Stimulated activated naive B cell treated with anti-CD40 and anti-IgM and Interleukin-4, amounts not matched to agents 10 μg/mL and 1 μg/mL and 100 μg/mL, for 72 hours (primary cell): Measurements from ENCODE around the gene ABHD6.
"Not testable (repeated sequence)": the region's sequence is repeated elsewhere in the genome, so short reads cannot be mapped to it uniquely, and the experiment has no call there.

ENCODE experiments used
- ATAC-seq, 2 donors: fragments of 150-1000 bp; cut with Tn5 transposase; replicated peaks; 2 replicates each; pipeline ENCODE4 v1.10.0; 2021; ENCODE audit warnings: moderate library complexity in 1 of 2
- DNase-seq: peaks from one replicate; pipeline ENCODE4 v3.0.0; 2021
- H3K27ac Mint-ChIP-seq: one replicate; pipeline ENCODE4 v1.8.0; 2022; ENCODE audit warnings: mild to moderate bottlenecking, mixed read lengths
- H3K27me3 Mint-ChIP-seq, 2 donors: one replicate each; pipeline ENCODE4 v1.8.0; 2022; ENCODE audit warnings: mixed read lengths in 2 of 2
- H3K36me3 Mint-ChIP-seq, 2 donors: one replicate each; pipeline ENCODE4 v1.8.0; 2022; ENCODE audit warnings: mixed read lengths in 2 of 2, mild to moderate bottlenecking in 1 of 2
- H3K4me1 Mint-ChIP-seq, 2 donors: one replicate each; pipeline ENCODE4 v1.8.0; 2022; ENCODE audit warnings: mixed read lengths in 2 of 2, mild to moderate bottlenecking in 1 of 2
- H3K4me3 Mint-ChIP-seq, 2 donors: one replicate each; pipeline ENCODE4 v1.8.0; 2022; ENCODE audit warnings: mild to moderate bottlenecking in 2 of 2, mixed read lengths in 2 of 2, moderate library complexity in 1 of 2
- H3K9me3 Mint-ChIP-seq, 2 donors: one replicate each; pipeline ENCODE4 v1.8.0; 2022; ENCODE audit warnings: mixed read lengths in 2 of 2, mild to moderate bottlenecking in 1 of 2

ABHD6 gene

DNA sequence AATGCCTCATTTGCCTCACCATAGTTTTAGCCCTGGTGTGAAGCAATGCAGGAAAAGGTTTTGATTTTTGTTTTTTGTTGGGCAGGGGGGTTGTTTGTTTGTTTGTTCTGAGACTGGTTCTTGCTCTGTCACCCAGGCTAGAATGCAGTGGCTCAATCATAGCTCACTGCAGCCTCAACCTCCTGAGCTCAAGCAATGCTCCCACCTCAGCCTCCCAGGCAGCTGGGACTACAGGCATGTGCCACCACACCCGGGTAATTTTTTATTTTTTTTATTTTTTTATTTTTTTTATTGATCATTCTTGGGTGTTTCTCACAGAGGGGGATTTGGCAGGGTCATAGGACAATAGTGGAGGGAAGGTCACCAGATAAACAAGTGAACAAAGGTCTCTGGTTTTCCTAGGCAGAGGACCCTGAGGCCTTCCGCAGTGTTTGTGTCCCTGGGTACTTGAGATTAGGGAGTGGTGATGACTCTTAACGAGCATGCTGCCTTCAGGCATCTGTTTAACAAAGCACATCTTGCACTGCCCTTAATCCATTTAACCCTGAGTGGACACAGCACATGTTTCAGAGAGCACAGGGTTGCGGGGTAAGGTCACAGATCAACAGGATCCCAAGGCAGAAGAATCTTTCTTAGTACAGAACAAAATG lies 51.5 kb downstream of the ABHD6 start:
- H3K9me3 Mint-ChIP-seq, H3K4me1 Mint-ChIP-seq, H3K4me3 Mint-ChIP-seq, ATAC-seq, DNase-seq, H3K27me3 Mint-ChIP-seq, H3K27ac Mint-ChIP-seq: not testable (repeated sequence)
- H3K36me3 Mint-ChIP-seq = peaks cover 45 to 69% of the 10 kb centered on the region in 2 donors

DNA sequence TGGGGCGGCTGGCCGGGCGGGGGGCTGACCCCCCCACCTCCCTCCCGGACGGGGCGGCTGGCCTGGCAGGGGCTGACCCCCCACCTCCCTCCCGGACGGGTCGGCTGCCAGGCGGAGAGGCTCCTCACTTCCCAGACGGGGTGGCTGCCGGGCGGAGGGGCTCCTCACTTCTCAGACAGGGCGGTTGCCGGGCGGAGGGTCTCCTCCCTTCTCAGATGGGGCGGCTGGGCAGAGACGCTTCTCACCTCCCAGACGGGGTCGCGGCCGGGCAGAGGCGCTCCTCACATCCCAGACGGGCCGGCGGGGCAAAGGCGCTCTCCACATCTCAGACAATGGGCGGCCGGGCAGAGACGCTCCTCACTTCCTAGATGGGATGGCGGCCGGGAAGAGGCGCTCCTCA lies 52.9 kb downstream of the ABHD6 start:
- H3K27me3 Mint-ChIP-seq = not testable (repeated sequence)

DNA sequence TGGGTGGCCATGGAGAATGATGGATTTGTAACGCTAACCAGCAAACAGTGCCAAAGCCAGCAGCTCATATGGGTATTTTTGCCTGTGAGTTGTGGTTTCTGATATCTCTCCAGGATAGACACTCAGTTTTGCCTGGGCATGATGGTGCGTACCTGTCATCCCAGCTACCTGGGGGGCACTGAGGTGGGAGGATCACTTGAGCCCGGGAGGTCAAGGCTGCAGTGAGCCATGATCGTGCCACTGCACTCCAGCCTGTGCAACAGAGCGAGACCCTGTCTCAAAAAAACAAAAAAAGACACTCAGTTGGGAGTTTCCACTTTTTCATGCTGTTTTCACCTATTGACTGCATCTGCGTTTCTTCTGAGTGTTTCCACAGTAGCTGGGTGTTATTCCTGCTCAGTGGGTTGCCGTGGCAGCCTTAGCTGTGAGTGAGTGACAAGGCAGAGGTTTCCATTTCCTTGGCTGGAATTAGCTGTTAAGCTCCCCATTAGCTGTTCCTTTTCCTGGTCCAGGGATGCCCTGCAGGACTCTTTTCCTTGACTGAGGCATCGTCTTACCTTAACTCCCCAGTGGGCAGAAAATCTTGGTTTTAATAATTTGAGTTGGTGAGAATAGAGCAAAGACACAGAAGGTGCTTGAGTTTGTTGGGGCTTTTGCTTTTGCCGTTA lies 54.2 kb downstream of the ABHD6 start:
- DNase-seq (no peak), ATAC-seq (peak in 1 of 2 donors; percentile 16)
- H3K27ac Mint-ChIP-seq = peak overlapping the region; percentile 31
- H3K27me3 Mint-ChIP-seq = no peaks in the 10 kb centered on the region
- peaks cover 30 to 65% of the 10 kb centered on the region in 2 donors for H3K36me3 Mint-ChIP-seq
- H3K9me3 Mint-ChIP-seq = peaks cover 0 to 4% of the 10 kb centered on the region in 2 donors
- no peak overlapping the region for H3K4me3 Mint-ChIP-seq
- H3K4me1 Mint-ChIP-seq = no peaks in the 10 kb centered on the region

More for the DNA sequence above, 52.9 kb downstream of the ABHD6 start:
- peaks cover 36 to 65% of the 10 kb centered on the region in 2 donors for H3K36me3 Mint-ChIP-seq
- not testable (repeated sequence) for H3K27ac Mint-ChIP-seq, H3K9me3 Mint-ChIP-seq, H3K4me3 Mint-ChIP-seq, ATAC-seq, H3K4me1 Mint-ChIP-seq, DNase-seq

DNA sequence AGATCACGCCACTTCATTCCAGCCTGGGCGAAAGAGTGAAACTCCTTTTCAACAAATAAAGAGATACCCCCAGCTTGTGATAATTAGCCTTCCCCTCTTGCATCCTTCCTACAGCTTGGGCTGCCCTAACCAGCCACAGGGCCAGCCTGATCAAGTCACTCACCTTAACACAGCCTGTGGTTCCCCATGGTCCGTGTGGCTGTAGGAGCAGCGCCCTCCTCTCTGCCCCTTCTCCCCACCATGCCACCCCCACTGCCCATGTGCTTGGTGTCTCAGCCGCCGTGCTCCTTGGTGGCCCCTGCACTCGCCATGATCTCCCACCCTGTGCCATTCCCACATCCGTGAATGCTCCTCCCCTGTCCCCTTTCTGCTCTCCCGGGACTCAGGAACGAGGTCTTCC lies 55.3 kb downstream of the ABHD6 start:
- Mint-ChIP-seq H3K4me1 (no peaks in the 10 kb centered on the region), H3K4me3 (no peak overlapping the region), H3K27me3 (no peaks in the 10 kb centered on the region), H3K9me3 (peaks cover 0 to 4% of the 10 kb centered on the region in 2 donors), H3K27ac (peak overlapping the region; percentile 73), H3K36me3 (peaks cover 26 to 60% of the 10 kb centered on the region in 2 donors)
- ATAC-seq = no peak
- DNase-seq = no peak

DNA sequence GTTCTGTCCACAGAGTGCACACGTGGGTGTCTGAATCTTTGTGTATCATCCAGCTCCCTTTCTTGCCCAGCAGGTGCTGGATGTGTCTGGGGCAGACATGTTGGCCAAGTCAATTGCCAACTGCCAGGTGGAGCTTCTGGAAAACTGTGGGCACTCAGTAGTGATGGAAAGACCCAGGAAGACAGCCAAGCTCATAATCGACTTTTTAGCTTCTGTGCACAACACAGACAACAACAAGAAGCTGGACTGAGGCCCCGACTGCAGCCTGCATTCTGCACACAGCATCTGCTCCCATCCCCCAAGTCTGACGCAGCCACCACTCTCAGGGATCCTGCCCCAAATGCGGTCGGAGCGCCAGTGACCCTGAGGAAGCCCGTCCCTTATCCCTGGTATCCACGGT lies 55.9 kb downstream of the ABHD6 start:
- H3K27ac Mint-ChIP-seq = no peak overlapping the region
- peaks cover 0 to 4% of the 10 kb centered on the region in 2 donors for H3K9me3 Mint-ChIP-seq
- ATAC-seq (no peak), DNase-seq (no peak)
- H3K4me1 Mint-ChIP-seq = no peaks in the 10 kb centered on the region
- H3K27me3 Mint-ChIP-seq = no peaks in the 10 kb centered on the region
- no peak overlapping the region for H3K4me3 Mint-ChIP-seq
- peaks cover 21 to 53% of the 10 kb centered on the region in 2 donors for H3K36me3 Mint-ChIP-seq

DNA sequence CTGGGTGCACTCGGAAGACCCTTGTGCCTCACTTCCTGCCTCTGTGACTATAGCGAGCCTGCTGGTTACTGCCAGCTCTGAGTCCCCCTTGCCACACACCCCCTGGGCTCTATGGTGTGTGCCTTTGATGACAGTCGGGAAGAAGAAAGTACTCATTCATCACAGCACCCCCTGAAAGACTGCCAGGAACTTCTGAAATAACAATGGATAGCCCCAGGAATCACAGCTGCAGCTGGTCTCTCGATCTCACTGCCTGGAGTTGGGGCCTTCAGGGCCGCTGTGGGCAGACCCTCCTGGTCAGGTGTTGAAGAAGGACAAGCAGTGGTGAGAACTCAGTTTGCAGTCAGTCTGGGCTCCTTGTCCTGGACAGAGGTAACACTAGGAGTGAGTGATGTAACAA lies 58.7 kb downstream of the ABHD6 start:
- ATAC-seq = no peak
- DNase-seq = no peak
- no peak overlapping the region for H3K4me3 Mint-ChIP-seq
- H3K9me3 Mint-ChIP-seq = peaks cover 0 to 4% of the 10 kb centered on the region in 2 donors
- H3K27me3 Mint-ChIP-seq = peaks cover 0 to 5% of the 10 kb centered on the region in 2 donors
- no peak overlapping the region for H3K27ac Mint-ChIP-seq
- H3K36me3 Mint-ChIP-seq = peaks cover 17 to 42% of the 10 kb centered on the region in 2 donors
- H3K4me1 Mint-ChIP-seq = no peaks in the 10 kb centered on the region

DNA sequence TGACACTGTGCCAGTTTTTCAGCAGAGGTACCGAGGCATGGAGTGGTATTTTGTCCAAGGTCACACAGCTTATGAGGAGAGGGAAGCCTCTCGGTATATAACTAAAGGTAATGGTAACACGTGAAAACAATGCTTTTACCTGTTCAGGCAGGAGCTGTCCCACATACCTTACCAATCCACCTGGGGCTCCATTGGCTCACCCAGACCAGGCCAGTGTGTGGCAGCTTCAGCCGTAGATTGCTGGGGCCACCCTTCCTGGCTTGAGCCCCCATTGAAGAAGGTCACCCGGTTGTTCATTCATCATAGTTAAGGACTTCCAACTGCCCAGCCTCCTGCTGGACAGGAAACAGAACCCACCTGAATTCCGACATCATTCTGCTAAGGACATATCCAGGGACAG lies 59.3 kb downstream of the ABHD6 start:
- no peak for DNase-seq
- Mint-ChIP-seq H3K36me3 (peaks cover 14 to 39% of the 10 kb centered on the region in 2 donors), H3K9me3 (peaks cover 2 to 4% of the 10 kb centered on the region in 2 donors), H3K27me3 (peaks cover 0 to 8% of the 10 kb centered on the region in 2 donors), H3K4me1 (no peaks in the 10 kb centered on the region), H3K4me3 (no peak overlapping the region), H3K27ac (no peak overlapping the region)
- no peak for ATAC-seq

DNA sequence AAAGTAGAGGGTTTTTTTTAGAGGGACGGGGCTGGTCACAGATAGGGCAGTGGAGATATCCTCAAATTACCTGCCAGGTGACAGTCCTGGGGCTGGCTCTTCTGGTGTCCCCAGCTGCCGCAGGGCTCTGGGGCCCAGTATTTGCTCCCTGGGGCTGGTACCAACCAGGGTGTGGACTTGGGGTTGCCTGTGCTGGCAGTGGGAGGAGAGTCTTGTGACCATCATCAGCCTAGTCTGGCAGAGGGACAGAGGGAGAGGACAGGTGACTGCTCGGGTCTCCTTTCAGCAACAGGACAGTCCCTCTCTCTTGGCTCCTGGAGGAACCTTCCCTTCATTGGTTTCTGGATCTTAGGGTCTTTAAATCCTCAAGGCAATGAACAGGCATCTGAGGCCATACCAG lies 60.6 kb downstream of the ABHD6 start:
- no peak for DNase-seq
- Mint-ChIP-seq H3K27me3 (peaks cover 0 to 8% of the 10 kb centered on the region in 2 donors), H3K27ac (peak overlapping the region; percentile 69), H3K9me3 (peaks cover 2 to 4% of the 10 kb centered on the region in 2 donors), H3K36me3 (peaks cover 7 to 29% of the 10 kb centered on the region in 2 donors), H3K4me1 (no peaks in the 10 kb centered on the region), H3K4me3 (no peak overlapping the region)
- no peak for ATAC-seq

DNA sequence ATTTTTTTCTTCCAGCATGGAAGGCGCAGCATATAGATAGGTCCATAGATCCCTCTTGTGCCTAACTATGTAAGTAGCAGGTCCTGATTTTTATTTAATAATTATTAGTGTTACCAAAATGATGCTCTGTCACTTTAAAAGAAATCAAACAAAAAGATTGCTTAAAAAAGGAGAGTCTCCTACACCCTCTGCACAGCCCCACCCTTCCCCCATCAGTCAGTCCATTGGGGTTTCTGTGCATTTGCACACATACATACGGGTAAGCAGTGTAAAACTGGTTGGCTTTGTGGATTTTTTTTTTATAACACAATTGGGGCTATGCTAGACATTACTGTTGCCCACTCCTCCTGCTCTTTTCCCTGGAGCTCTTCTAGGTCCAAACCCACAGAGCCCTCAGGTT lies 61.5 kb downstream of the ABHD6 start:
- Mint-ChIP-seq H3K4me1 (no peaks in the 10 kb centered on the region), H3K9me3 (peaks cover 2 to 4% of the 10 kb centered on the region in 2 donors), H3K36me3 (peaks cover 5 to 20% of the 10 kb centered on the region in 2 donors), H3K27ac (no peak overlapping the region), H3K27me3 (peaks cover 0 to 8% of the 10 kb centered on the region in 2 donors), H3K4me3 (no peak overlapping the region)
- DNase-seq (no peak), ATAC-seq (no peak)

DNA sequence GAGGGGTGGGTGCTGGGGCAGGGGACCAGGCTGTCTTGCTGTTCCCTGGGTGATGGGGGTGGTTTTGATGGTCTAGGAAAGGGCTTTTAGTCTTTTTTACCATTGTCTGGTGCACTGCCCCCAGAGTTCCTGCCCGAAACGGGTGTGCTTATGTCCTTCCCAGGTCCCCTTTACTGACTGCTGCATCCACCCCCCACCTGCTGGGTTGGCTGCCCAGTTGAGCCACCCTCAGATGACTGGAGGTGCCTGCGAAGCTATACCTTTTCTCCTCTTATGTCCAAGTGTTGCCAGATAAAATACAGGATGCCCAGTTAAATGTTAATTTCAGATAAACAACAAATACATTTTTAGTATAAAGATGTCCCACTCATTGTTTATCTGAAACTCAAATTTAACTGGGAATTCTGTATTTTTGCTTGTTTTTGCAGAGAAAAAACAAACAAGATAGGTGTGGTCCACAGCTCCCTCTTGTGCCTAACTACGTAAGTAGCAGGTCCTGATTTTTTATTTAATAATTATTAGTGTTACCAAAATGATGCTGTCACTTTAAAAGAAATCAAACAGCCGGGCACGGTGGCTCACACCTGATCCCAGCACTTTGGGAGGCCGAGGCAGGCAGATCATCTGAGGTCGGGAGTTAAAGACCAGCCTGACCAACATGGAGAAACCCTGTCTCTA lies 62.4 kb downstream of the ABHD6 start:
- ATAC-seq = no peak
- H3K27me3 Mint-ChIP-seq = peaks cover 0 to 8% of the 10 kb centered on the region in 2 donors

DNA sequence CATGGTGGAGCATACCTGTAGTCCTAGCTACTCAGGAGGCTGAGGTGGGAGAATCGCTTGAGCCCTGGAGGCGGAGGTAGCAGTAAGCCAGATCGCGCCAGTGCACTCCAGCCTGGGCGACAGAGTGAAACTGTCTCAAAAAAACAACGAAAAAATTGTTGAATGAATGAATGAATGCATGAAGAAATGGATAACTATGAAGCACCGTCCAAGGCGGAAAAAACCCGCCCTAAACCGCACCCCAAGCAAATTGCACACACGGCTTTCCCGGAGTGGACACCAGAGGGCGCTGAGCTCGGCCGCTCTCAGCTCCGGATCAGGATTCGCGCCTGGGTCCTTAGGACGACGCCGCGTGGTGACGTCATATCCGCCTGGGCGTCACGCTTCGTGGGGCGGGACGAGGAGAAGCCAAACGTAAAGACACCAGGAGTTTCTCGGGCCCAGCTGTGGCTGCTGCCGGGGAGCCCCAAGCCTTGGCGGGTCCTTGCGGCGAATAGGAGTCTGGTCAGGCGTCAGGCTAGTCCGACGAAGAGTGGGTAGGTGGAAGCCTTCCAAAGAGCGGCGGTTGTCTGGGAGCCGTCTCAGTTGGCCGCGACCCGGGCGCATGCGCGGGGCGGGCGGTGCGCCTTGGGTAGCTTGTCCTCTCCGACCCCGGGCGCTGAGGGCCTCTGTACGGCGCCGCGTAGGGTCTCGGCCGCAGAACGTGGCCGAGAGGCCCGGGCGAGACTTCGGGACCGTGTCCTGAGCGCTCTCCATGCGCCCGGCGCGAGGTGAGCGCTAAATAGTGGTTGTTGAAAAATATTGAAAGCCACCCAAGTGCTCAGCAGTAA lies 68.5 kb downstream of the ABHD6 start, which contains the start of the genes HTD2 and RPP14:
TSS of gene HTD2 (plus strand) at position 639 of the 830 bp plus-strand sequence. CDS start 11,094 bp downstream, outside the sequence.
TSS of gene RPP14 (plus strand) at position 364 of the 830 bp plus-strand sequence. CDS start 4,085 bp downstream, outside the sequence.
- Mint-ChIP-seq H3K9me3 (peaks cover 0 to 2% of the 10 kb centered on the region in 2 donors), H3K4me1 (peaks cover 18 to 35% of the 10 kb centered on the region in 2 donors), H3K27me3 (peaks cover 0 to 5% of the 10 kb centered on the region in 2 donors), H3K4me3 (peak within 1 kb of the TSS; percentile 98), H3K27ac (peak within 1 kb of the TSS; percentile 100), H3K36me3 (peaks cover 16 to 29% of the 10 kb centered on the region in 2 donors)
- DNase-seq = peak; percentile 96
- peak; percentile 91 to 93 for ATAC-seq

More for the DNA sequence above, 62.4 kb downstream of the ABHD6 start:
- Mint-ChIP-seq H3K4me1 (peaks cover 0 to under 1% of the 10 kb centered on the region in 2 donors), H3K36me3 (peaks cover 4 to 14% of the 10 kb centered on the region in 2 donors), H3K9me3 (peaks cover 2 to 4% of the 10 kb centered on the region in 2 donors), H3K4me3 (no peak overlapping the region), H3K27ac (peak overlapping the region; percentile 73)
- no peak for DNase-seq

DNA sequence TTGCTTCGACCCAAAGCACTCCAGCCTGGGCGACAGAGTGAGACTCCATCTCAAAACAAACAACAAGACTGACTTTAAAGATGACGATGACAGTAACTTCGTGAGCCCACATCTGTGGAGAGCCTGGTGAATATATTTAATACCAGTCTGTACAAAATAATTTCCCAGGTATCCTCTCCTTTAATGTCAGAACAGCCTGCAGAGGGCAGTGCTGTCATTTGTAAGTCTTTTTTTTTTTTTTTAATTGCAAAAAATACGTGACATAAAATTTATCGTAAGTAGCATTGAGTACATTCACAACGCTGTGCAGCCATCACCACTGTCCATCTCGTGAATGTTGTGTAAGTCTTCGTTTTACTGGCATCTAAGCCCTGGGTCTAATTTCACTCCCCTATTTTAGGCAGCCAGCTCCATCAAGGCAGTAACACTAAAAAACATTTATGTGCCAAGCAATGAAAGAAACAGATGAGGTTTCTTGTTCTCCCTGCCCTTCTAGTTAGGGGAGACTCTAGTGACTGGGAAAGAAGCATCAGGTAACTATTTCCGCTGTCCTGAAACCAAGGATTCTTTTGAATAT lies 70.1 kb downstream of the ABHD6 start:
- H3K4me1 Mint-ChIP-seq = peaks cover 18 to 36% of the 10 kb centered on the region in 2 donors
- no peak for ATAC-seq

DNA sequence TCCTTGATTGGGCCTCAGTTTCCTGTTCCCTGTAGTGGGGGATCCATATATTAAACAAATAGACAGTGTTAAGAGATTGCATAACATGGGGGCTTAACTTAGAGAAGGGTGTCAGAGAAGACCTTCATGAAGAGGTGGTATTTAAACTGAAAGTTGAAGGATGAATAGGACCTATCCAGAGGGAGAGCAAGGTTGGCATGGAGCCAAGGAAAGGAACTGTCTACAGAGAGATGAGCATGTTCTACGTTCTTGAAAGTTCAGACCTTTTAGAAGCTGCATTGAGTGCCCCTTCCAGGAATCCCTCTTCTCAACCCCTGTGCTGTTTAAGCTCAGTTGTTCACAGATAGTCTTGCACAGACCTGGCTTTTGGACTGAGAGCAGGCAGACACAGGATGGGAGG lies 71.1 kb downstream of the ABHD6 start:
- no peak for ATAC-seq

More for the DNA sequence above, 70.1 kb downstream of the ABHD6 start:
- Mint-ChIP-seq H3K36me3 (peaks cover 24 to 35% of the 10 kb centered on the region in 2 donors), H3K9me3 (no peaks in the 10 kb centered on the region), H3K4me3 (peak overlapping the region; percentile 98), H3K27me3 (no peaks in the 10 kb centered on the region), H3K27ac (no peak overlapping the region)
- DNase-seq = no peak

More for the DNA sequence above, 71.1 kb downstream of the ABHD6 start:
- H3K4me1 Mint-ChIP-seq = peaks cover 20 to 40% of the 10 kb centered on the region in 2 donors
- H3K27me3 Mint-ChIP-seq = no peaks in the 10 kb centered on the region
- H3K27ac Mint-ChIP-seq = peak overlapping the region; percentile 31
- peaks cover 33 to 42% of the 10 kb centered on the region in 2 donors for H3K36me3 Mint-ChIP-seq
- DNase-seq = no peak
- no peak overlapping the region for H3K4me3 Mint-ChIP-seq
- no peaks in the 10 kb centered on the region for H3K9me3 Mint-ChIP-seq
